MV-4-11 (cell line): ENCODE data around the gene GOLGA1.
"Not testable (repeated sequence)": the region's sequence is repeated elsewhere in the genome, so short reads cannot be mapped to it uniquely, and the experiment has no call there.

Experiments
- DNase-seq: peaks from one replicate; lab custom pipeline; 2025; lab: John Stamatoyannopoulos, UW

GOLGA1 gene

GRCh38 chr9:124858330-124859046, 82.4 kb downstream of the GOLGA1 start:
- no peak for DNase-seq

- DNase-seq = no peak
Measured at GRCh38 chr9:124857533-124858162, 83.2 kb downstream of the GOLGA1 start.

- peak; percentile 55 for DNase-seq
Measured at GRCh38 chr9:124855944-124856765, 84.7 kb downstream of the GOLGA1 start.

- DNase-seq = peak; percentile 9
Measured at GRCh38 chr9:124855566-124855943, 85.3 kb downstream of the GOLGA1 start.

GRCh38 chr9:124854822-124855221, 86.1 kb downstream of the GOLGA1 start:
- peak; percentile 36 for DNase-seq

- no peak for DNase-seq
Measured at GRCh38 chr9:124854161-124854560, 86.7 kb downstream of the GOLGA1 start.

- no peak for DNase-seq
Measured at GRCh38 chr9:124853605-124854143, 87.2 kb downstream of the GOLGA1 start.

- peak; percentile 55 for DNase-seq
Measured at GRCh38 chr9:124852829-124853531, 87.9 kb downstream of the GOLGA1 start, which contains the start of gene WDR38. TSS of gene WDR38 (plus strand) at chr9:124853460. CDS start at chr9:124853532, 72 bp downstream.

- no peak for DNase-seq
Measured at GRCh38 chr9:124852121-124852828, 88.6 kb downstream of the GOLGA1 start.

- no peak for DNase-seq
Measured at GRCh38 chr9:124849801-124850200, 91.1 kb downstream of the GOLGA1 start.

GRCh38 chr9:124846969-124847368, 93.9 kb downstream of the GOLGA1 start:
- DNase-seq = no peak

- DNase-seq = not testable (repeated sequence)
Measured at GRCh38 chr9:124846467-124846866, 94.4 kb downstream of the GOLGA1 start.

GRCh38 chr9:124844291-124844690, 96.6 kb downstream of the GOLGA1 start:
- DNase-seq = no peak

GRCh38 chr9:124843456-124844034, 97.3 kb downstream of the GOLGA1 start:
- DNase-seq = no peak

- DNase-seq = no peak
Measured at GRCh38 chr9:124841075-124841821, 99.6 kb downstream of the GOLGA1 start.

GRCh38 chr9:124840300-124840833, 100.5 kb downstream of the GOLGA1 start:
- no peak for DNase-seq

GRCh38 chr9:124839612-124840299, 101.1 kb downstream of the GOLGA1 start:
- no peak for DNase-seq

- DNase-seq = not testable (repeated sequence)
Measured at GRCh38 chr9:124838567-124839275, 102.2 kb downstream of the GOLGA1 start.
